GM19467 (cell line): ENCODE data around the gene PLPPR1.

ENCODE experiments used
- ATAC-seq: cut with Tn5 transposase; IDR thresholded peaks from one replicate; pipeline ENCODE4 v1.9.1; 2021; ENCODE audit warnings: mild to moderate bottlenecking, moderate library complexity; ENCODE audit not compliant: unreplicated experiment

PLPPR1 gene

GRCh38 chr9:101028346-101029314 lies at the start of gene PLPPR1:
PLPPR1 (plus strand) TSS chr9:101028727.
- ATAC-seq = no peak

GRCh38 chr9:100989731-100990130 lies 38.8 kb upstream of the PLPPR1 start:
- no peak for ATAC-seq

GRCh38 chr9:100990605-100991381 lies 37.7 kb upstream of the PLPPR1 start:
- no peak for ATAC-seq

- no peak for ATAC-seq
Measured at GRCh38 chr9:100992632-100993031, 35.9 kb upstream of the PLPPR1 start.

- ATAC-seq = no peak
Measured at GRCh38 chr9:100999906-101000544, 28.5 kb upstream of the PLPPR1 start.

- ATAC-seq = no peak
Measured at GRCh38 chr9:101005246-101005645, 23.3 kb upstream of the PLPPR1 start.

- no peak for ATAC-seq
Measured at GRCh38 chr9:101014566-101014965, 14.0 kb upstream of the PLPPR1 start.

GRCh38 chr9:101018467-101018866 lies 10.1 kb upstream of the PLPPR1 start:
- no peak for ATAC-seq

GRCh38 chr9:101022704-101023103 lies 5.8 kb upstream of the PLPPR1 start:
- ATAC-seq = no peak

GRCh38 chr9:101025940-101026339 lies 2.6 kb upstream of the PLPPR1 start:
- ATAC-seq = no peak

- ATAC-seq = no peak
Measured at GRCh38 chr9:101026824-101027223, 1.7 kb upstream of the PLPPR1 start.

GRCh38 chr9:101027236-101027635 lies 1.3 kb upstream of the PLPPR1 start:
- no peak for ATAC-seq

- ATAC-seq = no peak
Measured at GRCh38 chr9:101027733-101028345, 688 bp upstream of the PLPPR1 start.

GRCh38 chr9:101029315-101030085 lies 973 bp downstream of the PLPPR1 start:
- no peak for ATAC-seq

GRCh38 chr9:101030086-101030391 lies 1.5 kb downstream of the PLPPR1 start:
- ATAC-seq = no peak

GRCh38 chr9:101032426-101032825 lies 3.9 kb downstream of the PLPPR1 start:
- no peak for ATAC-seq

GRCh38 chr9:101034222-101034621 lies 5.7 kb downstream of the PLPPR1 start:
- no peak for ATAC-seq

- no peak for ATAC-seq
Measured at GRCh38 chr9:101035098-101035497, 6.6 kb downstream of the PLPPR1 start.

- ATAC-seq = no peak
Measured at GRCh38 chr9:101037430-101037829, 8.9 kb downstream of the PLPPR1 start.

- no peak for ATAC-seq
Measured at GRCh38 chr9:101038488-101038887, 10.0 kb downstream of the PLPPR1 start.
